ENCODE data around the gene COL26A1.

COL26A1 gene

GRCh38 chr7:101370836-101371235, 8.2 kb downstream of the COL26A1 start:
- DNase-seq (ENCODE audit: low spot score): no peak

DNA sequence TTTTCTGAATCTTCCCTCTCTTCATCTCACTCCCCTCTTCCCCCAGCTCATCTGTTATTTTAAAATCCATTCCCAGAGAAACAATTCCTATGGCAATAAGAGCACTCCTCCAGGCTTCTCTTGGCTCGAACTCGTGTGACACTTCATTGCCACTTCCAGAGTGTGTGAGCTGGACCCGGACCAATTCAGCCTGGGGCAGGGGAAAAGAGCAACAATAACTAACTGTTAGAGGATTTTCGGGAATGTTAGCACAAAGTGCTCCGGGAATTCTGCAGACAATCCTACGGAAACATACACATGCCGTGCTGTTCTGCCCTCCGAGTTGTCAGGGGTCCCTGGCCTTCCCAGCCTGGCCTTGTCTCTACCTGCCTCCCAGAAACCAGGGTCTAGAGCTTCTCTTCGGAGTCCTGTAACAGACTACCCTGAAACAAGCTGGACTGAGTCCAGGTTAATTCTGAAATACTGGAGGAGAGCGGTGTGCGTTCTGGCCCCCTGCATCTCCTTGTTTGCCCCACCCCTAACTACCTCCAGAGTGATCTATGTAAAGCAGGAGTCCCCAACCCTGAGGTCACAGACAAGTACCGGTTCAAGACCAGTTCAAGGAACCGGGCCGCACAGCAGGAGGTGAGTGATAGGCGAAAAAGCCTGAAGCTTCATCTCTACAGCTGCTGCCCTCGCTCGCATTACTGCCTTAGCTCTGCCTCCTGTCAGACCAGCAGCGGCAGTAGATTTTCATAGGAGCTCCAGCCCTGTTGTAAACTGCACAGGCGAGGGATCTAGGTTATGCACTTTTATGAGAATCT, 11.3 kb downstream of the COL26A1 start:
- DNase-seq (ENCODE audit: low spot score): no peak

- DNase-seq (ENCODE audit: low spot score): no peak
Measured at GRCh38 chr7:101374990-101375389, 12.3 kb downstream of the COL26A1 start.

GRCh38 chr7:101376601-101377000, 13.9 kb downstream of the COL26A1 start:
- no peak for DNase-seq (ENCODE audit: low spot score)

- DNase-seq (ENCODE audit: low spot score): no peak
Measured at GRCh38 chr7:101377189-101377736, 14.6 kb downstream of the COL26A1 start.

DNA sequence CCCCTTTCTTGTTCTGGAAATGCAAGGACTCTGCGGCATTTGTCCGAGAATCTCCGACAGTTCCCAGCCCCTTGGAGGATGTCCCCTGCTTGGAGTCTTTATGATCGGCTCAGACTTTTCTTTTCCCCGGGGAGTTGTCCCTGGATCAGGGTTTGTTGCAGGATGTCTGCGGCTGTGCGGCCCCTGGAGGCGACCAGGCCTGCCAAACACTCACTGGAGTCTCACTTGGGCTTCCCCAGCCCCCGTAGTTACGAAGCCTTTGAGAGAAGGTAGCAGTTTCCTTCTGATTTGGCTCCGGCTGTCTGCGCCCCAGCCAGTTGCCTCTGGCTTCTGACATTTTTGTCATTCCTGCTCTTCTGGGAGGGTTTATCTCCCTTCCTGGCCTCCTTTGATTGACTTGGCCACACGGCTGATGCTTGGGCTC, 16.1 kb downstream of the COL26A1 start:
- no peak for DNase-seq (ENCODE audit: low spot score)

DNA sequence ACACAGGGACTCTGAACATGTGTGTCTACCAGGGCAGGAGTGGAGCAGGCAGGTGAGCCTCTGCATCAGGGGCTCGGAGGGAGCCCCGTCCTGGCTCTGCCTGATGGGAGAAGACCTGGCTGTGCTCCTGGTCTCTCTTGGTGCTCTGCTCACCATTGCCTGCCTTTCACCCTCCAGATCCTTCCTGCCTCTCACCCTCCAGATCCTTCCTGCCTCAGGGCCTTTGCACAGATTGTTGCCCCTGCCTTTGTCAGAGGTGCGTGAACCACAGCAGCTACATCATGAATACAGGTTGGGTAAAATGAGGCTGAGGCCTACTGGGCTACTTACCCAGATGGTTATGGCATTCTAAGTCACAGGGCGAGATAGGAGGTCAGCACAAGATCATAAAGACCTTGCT, 16.6 kb downstream of the COL26A1 start:
- DNase-seq (ENCODE audit: low spot score): no peak

DNA sequence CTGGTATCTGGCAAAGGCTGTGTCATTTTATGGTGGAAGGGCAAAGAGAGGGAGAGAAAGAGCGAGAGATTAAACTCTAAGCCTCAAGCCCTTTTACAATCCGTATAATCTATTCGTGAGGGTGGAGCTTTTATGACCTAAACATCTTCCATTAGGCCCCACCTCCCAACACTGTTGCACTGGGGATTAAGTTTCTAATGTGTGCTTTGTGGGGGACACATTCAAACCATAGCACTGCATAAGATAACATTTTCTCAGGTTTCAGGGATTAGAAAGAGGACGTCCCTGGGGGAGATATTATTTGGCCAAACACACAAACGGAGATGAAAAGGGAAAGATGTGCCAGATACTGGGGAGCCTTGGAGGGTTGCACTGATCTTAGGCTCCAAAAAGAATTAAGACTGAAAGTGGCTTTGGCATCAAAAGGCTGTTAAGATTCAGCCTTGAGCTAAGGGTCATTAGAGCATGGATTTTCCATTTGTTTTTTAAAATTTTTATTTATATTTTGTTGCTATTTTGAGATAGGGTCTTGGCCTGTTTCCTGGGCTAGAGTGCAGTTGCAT, 19.0 kb downstream of the COL26A1 start:
- no peak for DNase-seq (ENCODE audit: low spot score)

DNA sequence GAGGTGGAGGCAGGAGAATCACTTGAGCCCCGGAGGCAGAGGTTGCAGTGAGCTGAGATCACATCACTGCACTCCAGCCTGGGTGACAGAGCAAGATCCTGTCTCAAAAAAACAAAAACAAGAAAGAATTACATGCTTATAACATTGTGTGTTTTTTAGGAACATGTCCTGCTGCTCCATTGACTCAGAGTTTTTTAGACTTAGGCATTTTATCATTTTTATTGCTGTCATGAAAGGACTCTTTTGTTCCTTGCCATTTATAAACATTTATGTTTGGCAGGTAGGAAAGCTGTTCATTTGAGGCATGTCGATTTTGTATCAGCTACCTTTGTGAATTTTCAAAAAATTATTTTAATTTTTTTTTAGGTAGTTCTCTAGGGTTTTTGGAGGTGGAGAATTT, 20.3 kb downstream of the COL26A1 start:
- no peak for DNase-seq (ENCODE audit: low spot score)

- no peak for DNase-seq (ENCODE audit: low spot score)
Measured at GRCh38 chr7:101386177-101386557, 23.5 kb downstream of the COL26A1 start.

DNA sequence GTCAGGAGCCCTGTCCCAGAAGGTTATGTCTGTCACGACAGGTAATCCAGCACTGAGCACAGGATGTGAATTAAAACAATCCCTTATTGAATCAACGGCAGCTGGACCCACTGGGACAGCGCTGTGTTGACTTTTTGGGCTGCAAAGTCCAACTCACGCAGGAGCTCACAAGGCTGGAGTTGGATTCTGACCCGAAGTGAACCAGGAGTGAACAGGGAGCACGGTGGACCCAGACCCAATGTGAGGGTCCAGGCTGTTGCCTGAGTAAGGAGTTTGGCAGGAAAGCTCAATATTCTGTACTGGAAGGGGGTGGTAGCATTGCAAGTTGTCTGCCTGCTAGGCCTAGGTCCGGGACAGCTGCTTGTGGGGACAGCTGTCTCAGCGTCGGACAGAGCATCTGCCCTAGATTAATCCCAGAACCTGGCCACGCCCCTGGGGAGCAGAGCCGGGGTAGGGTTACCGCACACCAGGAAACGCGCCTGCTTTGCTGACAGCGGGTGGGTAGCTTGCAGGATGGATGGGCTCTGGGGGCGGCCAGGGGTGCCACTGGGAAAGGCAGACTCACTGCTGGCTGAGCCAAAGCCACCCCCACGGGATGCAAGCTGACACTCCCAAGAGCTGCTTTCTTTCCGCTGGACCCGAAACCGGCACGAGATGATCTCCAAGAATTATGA, 24.0 kb downstream of the COL26A1 start:
- DNase-seq (ENCODE audit: low spot score): peak; percentile 91

- DNase-seq (ENCODE audit: low spot score): peak; percentile 80
Measured at GRCh38 chr7:101390901-101391301, 28.2 kb downstream of the COL26A1 start.

DNA sequence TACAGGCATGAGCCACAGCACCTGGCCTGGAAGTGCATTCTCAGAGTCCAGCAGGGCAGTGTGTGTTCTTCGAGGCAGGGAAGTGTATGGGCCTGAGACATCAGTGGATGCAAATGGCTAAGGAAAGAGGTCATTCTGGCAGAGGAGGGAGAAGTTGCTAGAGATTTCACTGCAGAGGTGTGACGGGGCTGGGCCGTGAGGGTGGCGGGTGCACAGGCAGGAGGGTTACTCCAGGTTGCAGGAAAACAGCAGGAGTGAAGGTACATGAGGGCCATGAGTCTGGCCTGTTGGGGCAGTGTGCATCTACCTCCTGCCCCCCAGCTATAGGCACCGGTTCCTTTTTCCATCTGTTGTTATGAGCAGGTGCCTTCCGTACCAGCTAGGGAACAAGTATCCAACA, 29.3 kb downstream of the COL26A1 start:
- DNase-seq (ENCODE audit: low spot score): no peak

DNA sequence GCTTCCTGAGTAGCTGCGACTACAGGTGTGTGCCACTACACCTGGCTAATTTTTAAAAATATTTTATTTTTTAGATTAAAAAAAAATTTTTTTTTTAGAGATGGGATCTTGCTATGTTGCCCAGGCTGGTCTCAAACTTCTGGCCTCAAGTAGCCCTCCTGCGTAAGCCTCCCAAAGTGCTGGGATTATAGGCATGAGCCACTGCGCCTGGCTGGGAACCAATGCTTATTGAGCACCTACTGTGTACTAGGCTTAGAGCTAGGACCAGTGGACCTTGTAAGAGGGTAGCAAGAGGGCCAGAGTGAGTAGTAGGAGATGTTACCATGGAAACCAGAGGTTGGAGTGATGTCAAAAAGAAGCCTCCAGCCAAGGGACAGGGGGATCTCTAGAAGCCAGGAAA, 31.2 kb downstream of the COL26A1 start:
- no peak for DNase-seq (ENCODE audit: low spot score)

- no peak for DNase-seq (ENCODE audit: low spot score)
Measured at GRCh38 chr7:101395376-101395775, 32.7 kb downstream of the COL26A1 start.

DNA sequence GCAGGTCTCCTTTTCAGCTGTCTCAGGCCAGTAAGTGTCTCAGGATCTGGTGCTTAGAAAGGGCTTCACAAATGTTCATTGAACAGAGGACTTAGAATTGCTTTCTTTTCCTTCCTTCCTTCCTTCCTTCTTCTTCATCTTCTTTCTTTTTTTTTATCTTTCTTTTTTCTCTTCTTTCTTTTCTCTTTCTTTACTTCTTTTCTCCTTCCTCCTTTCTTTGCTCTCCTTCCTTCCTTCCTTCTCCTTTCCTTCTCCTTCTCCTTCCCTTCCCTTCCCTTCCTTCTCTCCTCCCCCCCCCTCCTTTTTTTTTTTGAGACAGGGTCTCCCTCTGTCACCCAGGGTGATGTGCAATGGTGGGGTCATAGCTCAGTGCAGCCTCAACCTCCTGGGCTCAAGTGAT, 34.6 kb downstream of the COL26A1 start:
- DNase-seq (ENCODE audit: low spot score): no peak

GRCh38 chr7:101397770-101398324, 35.2 kb downstream of the COL26A1 start:
- DNase-seq (ENCODE audit: low spot score): no peak

DNA sequence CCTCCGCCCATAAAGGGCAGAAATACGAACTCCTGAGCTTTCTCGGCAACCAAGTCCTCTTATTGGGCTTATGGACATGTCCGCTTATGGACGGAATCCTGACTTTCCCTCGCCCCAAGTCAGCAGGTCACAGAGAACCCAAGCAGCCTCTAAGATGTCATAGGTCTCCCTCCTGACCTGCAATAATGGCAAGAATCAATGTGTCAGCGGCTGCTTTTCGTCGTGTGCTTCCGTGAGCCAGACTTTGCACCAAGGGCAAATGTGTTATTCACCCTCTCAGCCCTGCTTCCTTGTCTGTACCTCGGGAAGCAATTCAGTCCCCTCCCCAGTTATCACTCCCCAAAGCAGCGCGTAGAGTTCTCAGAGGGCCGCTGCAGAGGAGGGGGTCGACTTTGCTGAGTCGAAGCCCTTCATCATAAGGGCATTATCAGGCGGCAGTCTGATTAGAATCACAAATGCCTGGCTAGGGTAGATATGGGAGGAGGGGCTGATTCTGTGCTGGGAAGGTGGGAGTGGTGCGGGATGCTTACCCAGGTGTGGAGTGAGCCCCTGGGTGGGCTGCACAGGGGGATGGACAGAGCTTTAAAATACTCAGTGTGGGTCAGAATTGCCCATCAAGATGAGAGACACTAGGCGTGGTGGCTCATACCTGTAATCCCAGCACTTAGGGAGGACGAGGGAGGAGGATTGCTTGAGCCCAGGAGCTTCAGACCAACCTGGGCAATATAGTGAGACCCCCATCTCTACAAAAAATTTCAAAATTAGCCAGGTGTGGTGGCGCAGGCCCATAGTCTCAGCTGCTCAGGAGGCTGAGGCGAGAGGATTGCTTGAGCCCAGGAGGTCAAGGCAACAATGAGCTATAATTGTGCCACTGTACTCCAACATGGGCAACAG, 36.0 kb downstream of the COL26A1 start:
- no peak for DNase-seq (ENCODE audit: low spot score)

GRCh38 chr7:101399759-101400158, 37.1 kb downstream of the COL26A1 start:
- no peak for DNase-seq (ENCODE audit: low spot score)

GRCh38 chr7:101400751-101401150, 38.1 kb downstream of the COL26A1 start:
- no peak for DNase-seq (ENCODE audit: low spot score)

DNA sequence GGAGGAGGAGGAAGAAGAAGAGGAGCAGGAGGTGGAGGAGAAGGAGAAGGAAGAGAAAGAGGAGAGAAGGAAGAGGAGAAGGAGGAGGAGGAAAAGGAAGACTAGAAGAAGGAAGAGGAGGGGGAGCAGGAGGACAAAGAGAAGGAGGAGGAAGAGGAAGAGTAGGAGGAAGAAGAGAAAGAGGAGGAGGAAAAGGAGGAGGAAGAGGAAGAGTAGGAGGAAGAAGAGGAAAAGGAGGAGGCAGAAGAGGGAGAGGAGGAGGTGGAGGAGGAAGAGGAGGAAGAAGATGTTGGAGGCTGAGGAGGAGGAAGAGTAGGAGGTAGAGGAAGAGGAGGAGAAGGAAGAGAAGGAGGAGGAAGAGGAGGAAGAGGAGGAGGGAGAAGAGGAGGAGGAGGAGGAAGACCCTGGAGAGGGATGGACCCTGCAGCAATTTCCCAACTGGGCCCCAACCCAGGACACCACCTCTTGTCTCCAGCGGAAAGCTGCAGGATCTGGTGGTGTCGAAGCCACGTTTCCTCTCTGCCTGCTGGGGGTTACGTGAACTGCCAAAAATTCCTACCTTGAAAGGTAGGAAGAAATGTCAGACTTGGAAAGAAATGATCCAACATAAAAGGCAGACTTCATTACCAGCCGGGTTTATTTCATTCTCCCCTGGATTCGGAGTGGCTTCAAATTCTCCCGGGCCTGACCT, 38.9 kb downstream of the COL26A1 start:
- no peak for DNase-seq (ENCODE audit: low spot score)
